ENCODE results near the gene ANXA10.

DNA sequence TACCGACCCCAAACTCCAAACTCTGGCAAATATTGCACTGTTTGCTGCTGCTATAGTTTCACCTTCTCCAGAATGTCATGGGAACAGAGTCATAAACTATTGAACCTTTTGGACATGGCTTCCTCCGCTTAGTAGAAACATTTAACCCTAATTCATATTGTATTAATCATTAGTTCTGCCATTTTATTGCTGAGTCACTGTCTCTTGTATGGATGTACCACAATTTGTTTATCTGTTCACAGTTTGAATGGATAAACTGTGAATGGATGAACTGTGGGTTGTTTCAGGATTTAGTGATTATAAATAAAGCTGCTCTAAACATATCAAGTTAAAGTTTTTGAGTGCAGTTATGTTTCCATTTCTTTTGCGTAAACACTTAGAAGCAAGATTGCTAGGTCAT is 10.1 kb downstream of the ANXA10 start:
- TF ChIP-seq, protein P1, sequence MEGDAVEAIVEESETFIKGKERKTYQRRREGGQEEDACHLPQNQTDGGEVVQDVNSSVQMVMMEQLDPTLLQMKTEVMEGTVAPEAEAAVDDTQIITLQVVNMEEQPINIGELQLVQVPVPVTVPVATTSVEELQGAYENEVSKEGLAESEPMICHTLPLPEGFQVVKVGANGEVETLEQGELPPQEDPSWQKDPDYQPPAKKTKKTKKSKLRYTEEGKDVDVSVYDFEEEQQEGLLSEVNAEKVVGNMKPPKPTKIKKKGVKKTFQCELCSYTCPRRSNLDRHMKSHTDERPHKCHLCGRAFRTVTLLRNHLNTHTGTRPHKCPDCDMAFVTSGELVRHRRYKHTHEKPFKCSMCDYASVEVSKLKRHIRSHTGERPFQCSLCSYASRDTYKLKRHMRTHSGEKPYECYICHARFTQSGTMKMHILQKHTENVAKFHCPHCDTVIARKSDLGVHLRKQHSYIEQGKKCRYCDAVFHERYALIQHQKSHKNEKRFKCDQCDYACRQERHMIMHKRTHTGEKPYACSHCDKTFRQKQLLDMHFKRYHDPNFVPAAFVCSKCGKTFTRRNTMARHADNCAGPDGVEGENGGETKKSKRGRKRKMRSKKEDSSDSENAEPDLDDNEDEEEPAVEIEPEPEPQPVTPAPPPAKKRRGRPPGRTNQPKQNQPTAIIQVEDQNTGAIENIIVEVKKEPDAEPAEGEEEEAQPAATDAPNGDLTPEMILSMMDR (IDR thresholded peaks at IDR 0.05), result no peak
- TF ChIP-seq EP300 (IDR thresholded peaks at IDR 0.05) (no peak), POLR2A (IDR thresholded peaks at IDR 0.05) (no peak), POLR2AphosphoS5 (IDR thresholded peaks at IDR 0.05) (no peak)
